B cell (primary cell): Measurements from ENCODE around the gene FLT1. TPM values are rescaled to one million over a fixed set of nuclear protein-coding genes. Genes with fewer than 3 reads are reported as not detected.
A peak's percentile ranks its signal among the peaks of the same experiment; 100 is the strongest.

ENCODE experiments used
- ATAC-seq: fragments of 200-7000 bp; cut with Tn5 transposase; one replicate; pipeline ENCODE4 v1.10.0; 2021; ENCODE audit warnings: low read depth, mild to moderate bottlenecking, moderate number of reproducible peaks, moderate library complexity
- CTCF ChIA-PET: fragments of 350-600 bp; sonication (Branson Sonifier 250); formaldehyde crosslinking; loops from one replicate; lab custom pipeline; 2021; ENCODE audit warnings: antibody characterized with exemption, inconsistent platforms; lab: Charles Lee
- POLR2A ChIA-PET: fragments of 350-600 bp; sonication (Branson Sonifier 250); formaldehyde crosslinking; loops from one replicate; lab custom pipeline; 2021; ENCODE audit warnings: antibody characterized with exemption; lab: Charles Lee
- DNase-seq: peaks from one replicate; pipeline ENCODE4 v3.0.0; 2013
- H2AFZ ChIP-seq: 2 replicates; pipeline ENCODE4 v1.6.1; 2012; ENCODE audit warnings: mild to moderate bottlenecking, low read depth, low read length; ENCODE audit not compliant: insufficient read depth, poor library complexity, severe bottlenecking
- H3K27ac ChIP-seq, 2 donors: 1 replicate in 1 of 2; 2 replicates in 1 of 2; pipeline ENCODE4 v1.5.1; 2012 to 2013; ENCODE audit warnings: low read length in 2 of 2, mild to moderate bottlenecking in 2 of 2, moderate library complexity in 1 of 2
- H3K27me3 ChIP-seq, 4 experiments: fragments of 200-600 bp in 1 of 4; sonication (generic) in 1 of 4; replicated peaks in 1 of 4; 1 replicate in 2 of 4; 2 replicates in 2 of 4; pipeline versions ENCODE4 v1.6.1 to v1.7.0; 2013 to 2016; ENCODE audit warnings: low read length in 3 of 4, mild to moderate bottlenecking in 2 of 4, mixed read lengths in 1 of 4, moderate library complexity in 1 of 4; ENCODE audit not compliant: insufficient read depth in 4 of 4, control insufficient read depth in 3 of 4; ENCODE audit errors: control extremely low read depth in 1 of 4
- H3K36me3 ChIP-seq, 2 experiments: replicated peaks in 1 of 2; 1 replicate in 1 of 2; 2 replicates in 1 of 2; pipeline versions ENCODE4 v1.6.1 to v1.7.1; 2013; ENCODE audit warnings: low read length in 1 of 2; ENCODE audit not compliant: insufficient read depth in 2 of 2, control insufficient read depth in 1 of 2; ENCODE audit errors: control extremely low read depth in 1 of 2, extremely low read depth in 1 of 2
- H3K4me1 ChIP-seq, 2 donors: fragments of 200-600 bp in 1 of 2; sonication (generic) in 1 of 2; 1 replicate in 1 of 2; 2 replicates in 1 of 2; pipeline versions ENCODE4 v1.5.1 to v1.6.1; 2013 to 2017; ENCODE audit warnings: low read length in 2 of 2; ENCODE audit not compliant: control insufficient read depth in 2 of 2, insufficient read depth in 2 of 2
- H3K4me2 ChIP-seq: replicated peaks from 2 replicates; pipeline ENCODE3; 2012; ENCODE audit warnings: mild to moderate bottlenecking, low read depth, low read length; ENCODE audit not compliant: poor library complexity, severe bottlenecking
- H3K4me3 ChIP-seq, 5 experiments: fragments of 200-600 bp in 1 of 5; sonication (generic) in 1 of 5; 1 replicate in 3 of 5; 2 replicates in 2 of 5; pipeline versions ENCODE4 v1.5.1 to v1.7.0; 2011 to 2016; ENCODE audit warnings: low read length in 4 of 5, mild to moderate bottlenecking in 4 of 5, low read depth in 2 of 5, control low read depth in 1 of 5, moderate library complexity in 1 of 5; ENCODE audit not compliant: insufficient read depth in 1 of 5; ENCODE audit errors: control extremely low read depth in 1 of 5, extremely low read depth in 1 of 5
- H3K79me2 ChIP-seq: fragments of 200-600 bp; sonication (generic); one replicate; pipeline ENCODE4 v1.6.0; 2016; ENCODE audit warnings: low read length; ENCODE audit not compliant: control insufficient read depth, insufficient read depth
- H3K9ac ChIP-seq: fragments of 200-600 bp; sonication (generic); 2 replicates; pipeline ENCODE4 v1.6.1; 2017; ENCODE audit warnings: mild to moderate bottlenecking, low read length, moderate library complexity
- H3K9me3 ChIP-seq, 3 donors: one replicate each; pipeline versions ENCODE4 v1.6.1 to v1.7.1; 2013; ENCODE audit warnings: low read length in 2 of 3; ENCODE audit not compliant: control insufficient read depth in 2 of 3, insufficient read depth in 1 of 3; ENCODE audit errors: control extremely low read depth in 1 of 3
- H4K20me1 ChIP-seq: 2 replicates; pipeline ENCODE4 v1.6.0; 2012; ENCODE audit warnings: mild to moderate bottlenecking, low read length; ENCODE audit not compliant: insufficient read depth, control insufficient read depth, poor library complexity, severe bottlenecking
- H3K27ac Mint-ChIP-seq: one replicate; pipeline ENCODE4 v1.8.0; 2021; ENCODE audit warnings: mixed read lengths
- H3K27me3 Mint-ChIP-seq: one replicate; pipeline ENCODE4 v1.8.0; 2021; ENCODE audit warnings: mixed read lengths
- H3K4me1 Mint-ChIP-seq: one replicate; pipeline ENCODE4 v1.8.0; 2021; ENCODE audit warnings: mixed read lengths
- H3K4me3 Mint-ChIP-seq: one replicate; pipeline ENCODE4 v1.8.0; 2021; ENCODE audit warnings: mixed read lengths
- H3K9me3 Mint-ChIP-seq: one replicate; pipeline ENCODE4 v1.8.0; 2022; ENCODE audit warnings: mixed read lengths; ENCODE audit not compliant: insufficient read depth
- EZH2 ChIP-seq: IDR thresholded peaks from 2 replicates; pipeline ENCODE4 v1.6.1; 2012; ENCODE audit warnings: borderline replicate concordance, low read depth, mild to moderate bottlenecking, moderate library complexity, low read length; ENCODE audit not compliant: insufficient read depth, poor library complexity, severe bottlenecking
- WGBS: methylation state at CpG from one replicate; pipeline ENCODE4 v1.1.5; 2013; ENCODE audit warnings: missing lambda C conversion rate; ENCODE audit not compliant: insufficient coverage; 5-methylcytosine and 5-hydroxymethylcytosine counted together
- intact Hi-C: fragments of 100-400 bp; cut with micrococcal nuclease; formaldehyde crosslinking; loops from one replicate; pipeline ENCODE4 v1.10.0; 2022
- polyA plus RNA-seq: library from polyadenylated mRNA; depleted of rRNA; stranded (reverse); fragments of >200 nt; gene quantifications from 2 replicates; pipeline ENCODE4 v1.2.3, GENCODE V29; 2012
- total RNA-seq, 2 donors: library from RNA; stranded (reverse); fragments of 120-200 nt in 1 of 2; gene quantifications; 1 replicate in 1 of 2; 2 replicates in 1 of 2; pipeline versions ENCODE4 v1.2.3 to v1.2.4, GENCODE V29; 2013 to 2022
- TF ChIP-seq, protein P1 (sequence below): fragments of 200-600 bp; IDR thresholded peaks from one replicate; pipeline ENCODE4 v1.8.0; 2022; ENCODE audit warnings: antibody characterized with exemption, mild to moderate bottlenecking

The FLT1 gene
- total and polyA plus RNA-seq, 2 donors (not counting 1 experiment from before 2014, with no cell fraction given): 1.1 to 1.2 TPM

DNA sequence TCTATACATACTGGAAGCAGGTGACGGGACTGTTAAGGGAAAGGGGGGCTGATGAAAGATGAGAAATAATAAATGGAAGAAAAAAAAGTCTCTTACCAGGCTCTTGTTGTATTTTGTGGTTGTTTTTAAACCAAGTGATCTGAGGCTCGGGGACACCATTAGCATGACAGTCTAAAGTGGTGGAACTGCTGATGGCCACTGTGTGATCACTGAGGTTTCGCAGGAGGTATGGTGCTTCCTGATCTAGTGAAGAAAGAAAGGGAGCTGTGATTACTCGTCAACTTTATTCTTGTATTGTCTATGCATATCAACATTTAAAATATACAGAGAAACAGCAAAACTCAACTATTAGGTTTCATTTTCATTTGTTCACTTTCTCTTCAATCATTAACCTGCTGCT, 110.1 kb downstream of the FLT1 start:
- H3K4me1 ChIP-seq: peaks cover 0 to 3% of the 10 kb centered on the region in 2 donors
- H3K4me2 ChIP-seq: peak overlapping the region; percentile 7
- Mint-ChIP-seq H3K4me1 (peaks cover 8% of the 10 kb centered on the region), H3K27ac (no peak overlapping the region), H3K27me3 (no peaks in the 10 kb centered on the region), H3K4me3 (peak overlapping the region; percentile 33), H3K9me3 (no peaks in the 10 kb centered on the region)
- no peak for TF ChIP-seq EZH2
- TF ChIP-seq, protein P1, sequence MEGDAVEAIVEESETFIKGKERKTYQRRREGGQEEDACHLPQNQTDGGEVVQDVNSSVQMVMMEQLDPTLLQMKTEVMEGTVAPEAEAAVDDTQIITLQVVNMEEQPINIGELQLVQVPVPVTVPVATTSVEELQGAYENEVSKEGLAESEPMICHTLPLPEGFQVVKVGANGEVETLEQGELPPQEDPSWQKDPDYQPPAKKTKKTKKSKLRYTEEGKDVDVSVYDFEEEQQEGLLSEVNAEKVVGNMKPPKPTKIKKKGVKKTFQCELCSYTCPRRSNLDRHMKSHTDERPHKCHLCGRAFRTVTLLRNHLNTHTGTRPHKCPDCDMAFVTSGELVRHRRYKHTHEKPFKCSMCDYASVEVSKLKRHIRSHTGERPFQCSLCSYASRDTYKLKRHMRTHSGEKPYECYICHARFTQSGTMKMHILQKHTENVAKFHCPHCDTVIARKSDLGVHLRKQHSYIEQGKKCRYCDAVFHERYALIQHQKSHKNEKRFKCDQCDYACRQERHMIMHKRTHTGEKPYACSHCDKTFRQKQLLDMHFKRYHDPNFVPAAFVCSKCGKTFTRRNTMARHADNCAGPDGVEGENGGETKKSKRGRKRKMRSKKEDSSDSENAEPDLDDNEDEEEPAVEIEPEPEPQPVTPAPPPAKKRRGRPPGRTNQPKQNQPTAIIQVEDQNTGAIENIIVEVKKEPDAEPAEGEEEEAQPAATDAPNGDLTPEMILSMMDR: no peak
- H3K79me2 ChIP-seq: no peaks in the 10 kb centered on the region
- no peak overlapping the region for H3K9ac ChIP-seq
- 53% methylated on average over 3 of the region's 4 CpGs for WGBS
- no peak overlapping the region for H2AFZ ChIP-seq
- H3K36me3 ChIP-seq: peaks cover 0 to 4% of the 10 kb centered on the region in 2 experiments
- ChIA-PET POLR2A (no interaction called here), CTCF (interaction anchor here (0.7 kb wide), 1 partner anchor 19 kb away, joined by 4 read pairs; no protein-coding TSS in a partner anchor)
- no peak for ATAC-seq
- H3K27ac ChIP-seq: no peak overlapping the region
- H3K4me3 ChIP-seq: no peak overlapping the region
- H3K27me3 ChIP-seq: no peaks in the 10 kb centered on the region
- no peak for DNase-seq
- intact Hi-C loops: no loop called here
- no peaks in the 10 kb centered on the region for H4K20me1 ChIP-seq
- no peaks in the 10 kb centered on the region for H3K9me3 ChIP-seq

DNA sequence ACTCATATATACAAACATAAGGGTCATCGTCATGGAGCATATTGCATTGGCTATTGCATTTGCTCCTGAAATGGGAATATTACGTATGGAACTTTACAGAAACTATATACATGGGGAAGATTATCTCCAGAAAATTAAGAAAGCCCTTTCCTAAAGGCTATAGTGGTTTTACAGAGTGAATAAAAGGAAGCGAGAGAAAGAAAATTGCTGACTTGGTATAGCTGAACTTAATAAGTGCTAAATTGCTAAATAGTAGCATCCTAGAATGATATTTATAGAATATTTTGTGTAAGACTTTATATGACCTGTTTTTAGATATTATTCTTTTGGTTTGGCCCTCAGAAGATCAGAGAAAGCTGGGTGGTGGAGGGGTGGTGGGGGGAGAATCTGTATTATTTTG, 114.6 kb downstream of the FLT1 start:
- ChIA-PET POLR2A (no interaction called here), CTCF (no interaction called here)
- peaks cover 0 to 4% of the 10 kb centered on the region in 2 experiments for H3K36me3 ChIP-seq
- no peak overlapping the region for H3K9ac ChIP-seq
- Mint-ChIP-seq H3K27me3 (peaks cover 8% of the 10 kb centered on the region), H3K9me3 (no peaks in the 10 kb centered on the region), H3K27ac (no peak overlapping the region), H3K4me3 (no peak overlapping the region), H3K4me1 (peaks cover 8% of the 10 kb centered on the region)
- no peaks in the 10 kb centered on the region for H4K20me1 ChIP-seq
- no CpG with 5 or more reads among the region's 3 CpGs for WGBS
- intact Hi-C loops: no loop called here
- H3K4me2 ChIP-seq: no peak overlapping the region
- no peak overlapping the region for H2AFZ ChIP-seq
- H3K9me3 ChIP-seq: no peaks in the 10 kb centered on the region
- ATAC-seq: no peak
- H3K27ac ChIP-seq: no peak overlapping the region
- DNase-seq: no peak
- no peak for TF ChIP-seq EZH2
- TF ChIP-seq, protein P1: no peak
- no peaks in the 10 kb centered on the region for H3K27me3 ChIP-seq
- no peak overlapping the region for H3K4me3 ChIP-seq
- H3K79me2 ChIP-seq: no peaks in the 10 kb centered on the region
- peaks cover 0 to 3% of the 10 kb centered on the region in 2 donors for H3K4me1 ChIP-seq
